ENCODE data around the gene PTH2R.

- TF ChIP-seq CTCF (IDR thresholded peaks at IDR 0.05 in 8 of 11, conservative IDR thresholded peaks at IDR 0.05 in 3 of 11) (no peak), POLR2A (IDR thresholded peaks at IDR 0.05) (no peak)
Observed at GRCh38 chr2:208531361-208531760, 124.8 kb downstream of the PTH2R start.
